ENCODE results near the gene BICDL1. TPM values are rescaled to one million over a fixed set of nuclear protein-coding genes. Genes with fewer than 3 reads are reported as not detected.
A peak's percentile ranks its signal among the peaks of the same experiment; 100 is the strongest.
"Not testable (repeated sequence)": the region's sequence is repeated elsewhere in the genome, so short reads cannot be mapped to it uniquely, and the experiment has no call there.

The BICDL1 gene
- 10 to 100 TPM; 62.7 to 63.7 TPM for total RNA-seq

- H3K4me3 Mint-ChIP-seq = peak within 1 kb of the TSS; percentile 93
- H3K27me3 Mint-ChIP-seq = no peaks in the 10 kb centered on the region
- peaks cover 38% of the 10 kb centered on the region for H3K4me1 Mint-ChIP-seq
- DNase-seq = peak; percentile 100
- H3K36me3 Mint-ChIP-seq = peaks cover 35% of the 10 kb centered on the region
- H3K27ac Mint-ChIP-seq = peak within 1 kb of the TSS; percentile 96
- H3K9me3 Mint-ChIP-seq = no peaks in the 10 kb centered on the region
Measured at GRCh38 chr12:119988472-119989360, at the start of gene BICDL1. TSS of gene BICDL1 (plus strand) at chr12:119989236. CDS start at chr12:119989869, 633 bp downstream.

GRCh38 chr12:119940897-119941296 is 48.1 kb upstream of the BICDL1 start:
- no peaks in the 10 kb centered on the region for H3K9me3 Mint-ChIP-seq
- no peak overlapping the region for H3K4me3 Mint-ChIP-seq
- H3K27me3 Mint-ChIP-seq = no peaks in the 10 kb centered on the region
- H3K4me1 Mint-ChIP-seq = no peaks in the 10 kb centered on the region
- DNase-seq = no peak
- no peak overlapping the region for H3K27ac Mint-ChIP-seq
- no peaks in the 10 kb centered on the region for H3K36me3 Mint-ChIP-seq

- no peaks in the 10 kb centered on the region for H3K36me3 Mint-ChIP-seq
- H3K4me3 Mint-ChIP-seq = no peak overlapping the region
- no peak overlapping the region for H3K27ac Mint-ChIP-seq
- no peak for DNase-seq
- H3K27me3 Mint-ChIP-seq = no peaks in the 10 kb centered on the region
- no peaks in the 10 kb centered on the region for H3K9me3 Mint-ChIP-seq
- no peaks in the 10 kb centered on the region for H3K4me1 Mint-ChIP-seq
Measured at GRCh38 chr12:119942386-119942785, 46.6 kb upstream of the BICDL1 start.

GRCh38 chr12:119946213-119946612 is 42.8 kb upstream of the BICDL1 start:
- DNase-seq = no peak
- Mint-ChIP-seq H3K4me1 (no peaks in the 10 kb centered on the region), H3K9me3 (no peaks in the 10 kb centered on the region), H3K27ac (no peak overlapping the region), H3K27me3 (no peaks in the 10 kb centered on the region), H3K36me3 (no peaks in the 10 kb centered on the region), H3K4me3 (no peak overlapping the region)

- Mint-ChIP-seq H3K4me1 (no peaks in the 10 kb centered on the region), H3K27ac (no peak overlapping the region), H3K27me3 (no peaks in the 10 kb centered on the region), H3K4me3 (no peak overlapping the region), H3K9me3 (no peaks in the 10 kb centered on the region), H3K36me3 (no peaks in the 10 kb centered on the region)
- no peak for DNase-seq
Measured at GRCh38 chr12:119949145-119949544, 39.9 kb upstream of the BICDL1 start.

GRCh38 chr12:119949594-119949993 is 39.4 kb upstream of the BICDL1 start:
- no peak for DNase-seq
- Mint-ChIP-seq H3K27ac (no peak overlapping the region), H3K9me3 (no peaks in the 10 kb centered on the region), H3K27me3 (no peaks in the 10 kb centered on the region), H3K36me3 (no peaks in the 10 kb centered on the region), H3K4me3 (no peak overlapping the region), H3K4me1 (no peaks in the 10 kb centered on the region)

GRCh38 chr12:119956047-119956446 is 33.0 kb upstream of the BICDL1 start:
- Mint-ChIP-seq H3K4me1 (no peaks in the 10 kb centered on the region), H3K27me3 (no peaks in the 10 kb centered on the region), H3K27ac (no peak overlapping the region), H3K9me3 (peaks cover 22% of the 10 kb centered on the region), H3K4me3 (no peak overlapping the region), H3K36me3 (no peaks in the 10 kb centered on the region)
- no peak for DNase-seq

- Mint-ChIP-seq H3K4me3 (no peak overlapping the region), H3K4me1 (no peaks in the 10 kb centered on the region), H3K9me3 (peaks cover 22% of the 10 kb centered on the region), H3K27ac (no peak overlapping the region), H3K27me3 (no peaks in the 10 kb centered on the region), H3K36me3 (no peaks in the 10 kb centered on the region)
- no peak for DNase-seq
Measured at GRCh38 chr12:119957135-119957534, 31.9 kb upstream of the BICDL1 start.

GRCh38 chr12:119959435-119959834 is 29.6 kb upstream of the BICDL1 start:
- H3K36me3 Mint-ChIP-seq = no peaks in the 10 kb centered on the region
- H3K4me1 Mint-ChIP-seq = no peaks in the 10 kb centered on the region
- H3K9me3 Mint-ChIP-seq = peaks cover 22% of the 10 kb centered on the region
- H3K27me3 Mint-ChIP-seq = no peaks in the 10 kb centered on the region
- no peak overlapping the region for H3K4me3 Mint-ChIP-seq
- H3K27ac Mint-ChIP-seq = no peak overlapping the region
- no peak for DNase-seq

GRCh38 chr12:119964123-119964522 is 24.9 kb upstream of the BICDL1 start:
- no peaks in the 10 kb centered on the region for H3K9me3 Mint-ChIP-seq
- DNase-seq = no peak
- H3K27ac Mint-ChIP-seq = no peak overlapping the region
- no peak overlapping the region for H3K4me3 Mint-ChIP-seq
- no peaks in the 10 kb centered on the region for H3K36me3 Mint-ChIP-seq
- H3K4me1 Mint-ChIP-seq = peaks cover 2% of the 10 kb centered on the region
- no peaks in the 10 kb centered on the region for H3K27me3 Mint-ChIP-seq

GRCh38 chr12:119964929-119965328 is 24.1 kb upstream of the BICDL1 start:
- no peak for DNase-seq
- no peak overlapping the region for H3K4me3 Mint-ChIP-seq

GRCh38 chr12:119980242-119980641 is 8.8 kb upstream of the BICDL1 start:
- H3K4me1 Mint-ChIP-seq = peaks cover 15% of the 10 kb centered on the region
- no peaks in the 10 kb centered on the region for H3K36me3 Mint-ChIP-seq
- no peaks in the 10 kb centered on the region for H3K9me3 Mint-ChIP-seq
- peak overlapping the region; percentile 3 for H3K4me3 Mint-ChIP-seq
- H3K27me3 Mint-ChIP-seq = peaks cover 5% of the 10 kb centered on the region
- peak; percentile 14 for DNase-seq
- peak overlapping the region; percentile 79 for H3K27ac Mint-ChIP-seq

More at GRCh38 chr12:119964929-119965328, 24.1 kb upstream of the BICDL1 start:
- H3K9me3 Mint-ChIP-seq = no peaks in the 10 kb centered on the region
- no peaks in the 10 kb centered on the region for H3K36me3 Mint-ChIP-seq
- no peak overlapping the region for H3K27ac Mint-ChIP-seq
- H3K27me3 Mint-ChIP-seq = no peaks in the 10 kb centered on the region
- H3K4me1 Mint-ChIP-seq = peaks cover 2% of the 10 kb centered on the region

- peaks cover 15% of the 10 kb centered on the region for H3K4me1 Mint-ChIP-seq
- not testable (repeated sequence) for H3K9me3 Mint-ChIP-seq, DNase-seq, H3K27ac Mint-ChIP-seq, H3K36me3 Mint-ChIP-seq, H3K27me3 Mint-ChIP-seq, H3K4me3 Mint-ChIP-seq
Measured at GRCh38 chr12:119980702-119981101, 8.3 kb upstream of the BICDL1 start.

- no peak for DNase-seq
- H3K9me3 Mint-ChIP-seq = no peaks in the 10 kb centered on the region
- H3K36me3 Mint-ChIP-seq = peaks cover 41% of the 10 kb centered on the region
- H3K27ac Mint-ChIP-seq = no peak overlapping the region
- H3K4me1 Mint-ChIP-seq = peaks cover 42% of the 10 kb centered on the region
- no peaks in the 10 kb centered on the region for H3K27me3 Mint-ChIP-seq
- H3K4me3 Mint-ChIP-seq = peak overlapping the region; percentile 73
Measured at GRCh38 chr12:119989361-119989730, 310 bp downstream of the BICDL1 start.

- Mint-ChIP-seq H3K4me1 (peaks cover 47% of the 10 kb centered on the region), H3K4me3 (peak overlapping the region; percentile 93), H3K36me3 (peaks cover 46% of the 10 kb centered on the region), H3K27ac (peak overlapping the region; percentile 92), H3K9me3 (no peaks in the 10 kb centered on the region), H3K27me3 (no peaks in the 10 kb centered on the region)
- peak; percentile 84 for DNase-seq
Measured at GRCh38 chr12:119989731-119990381, 820 bp downstream of the BICDL1 start.

Measured in activated naive CD8-positive, alpha-beta T cell treated with anti-CD3 and anti-CD28 coated beads for 36 hours (primary cell).